Panc1 (cell line): Measurements from ENCODE around the gene AK8.

Experiments used
- SIN3A ChIP-seq: IDR thresholded peaks from 2 replicates; pipeline ENCODE4 v1.6.1; 2012; ENCODE audit warnings: low read depth, mild to moderate bottlenecking, low read length, moderate library complexity, borderline replicate concordance; ENCODE audit not compliant: insufficient read depth
- TCF7L2 ChIP-seq: IDR thresholded peaks from 2 replicates; pipeline ENCODE4 v1.6.1; 2011; ENCODE audit warnings: mild to moderate bottlenecking, low read depth, low read length, inconsistent platforms
- TF ChIP-seq, protein P1 (sequence below): fragments of 450-650 bp; IDR thresholded peaks from 2 replicates; pipeline ENCODE4 v1.5.1; 2017; ENCODE audit warnings: mild to moderate bottlenecking

DNA sequence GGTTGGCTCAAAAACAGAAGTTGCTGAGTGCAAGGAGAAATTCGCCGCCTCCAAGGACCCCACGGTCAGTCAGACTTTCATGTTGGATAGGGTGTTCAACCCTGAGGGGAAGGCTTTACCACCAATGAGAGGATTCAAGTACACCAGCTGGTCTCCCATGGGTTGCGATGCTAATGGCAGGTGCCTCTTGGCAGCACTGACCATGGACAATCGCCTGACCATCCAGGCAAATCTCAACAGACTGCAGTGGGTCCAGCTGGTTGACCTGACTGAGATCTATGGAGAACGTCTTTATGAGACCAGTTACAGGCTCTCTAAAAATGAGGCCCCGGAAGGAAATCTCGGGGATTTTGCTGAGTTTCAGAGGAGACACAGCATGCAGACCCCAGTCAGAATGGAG, 200.1 kb downstream of the AK8 start:
- TF ChIP-seq, protein P1, sequence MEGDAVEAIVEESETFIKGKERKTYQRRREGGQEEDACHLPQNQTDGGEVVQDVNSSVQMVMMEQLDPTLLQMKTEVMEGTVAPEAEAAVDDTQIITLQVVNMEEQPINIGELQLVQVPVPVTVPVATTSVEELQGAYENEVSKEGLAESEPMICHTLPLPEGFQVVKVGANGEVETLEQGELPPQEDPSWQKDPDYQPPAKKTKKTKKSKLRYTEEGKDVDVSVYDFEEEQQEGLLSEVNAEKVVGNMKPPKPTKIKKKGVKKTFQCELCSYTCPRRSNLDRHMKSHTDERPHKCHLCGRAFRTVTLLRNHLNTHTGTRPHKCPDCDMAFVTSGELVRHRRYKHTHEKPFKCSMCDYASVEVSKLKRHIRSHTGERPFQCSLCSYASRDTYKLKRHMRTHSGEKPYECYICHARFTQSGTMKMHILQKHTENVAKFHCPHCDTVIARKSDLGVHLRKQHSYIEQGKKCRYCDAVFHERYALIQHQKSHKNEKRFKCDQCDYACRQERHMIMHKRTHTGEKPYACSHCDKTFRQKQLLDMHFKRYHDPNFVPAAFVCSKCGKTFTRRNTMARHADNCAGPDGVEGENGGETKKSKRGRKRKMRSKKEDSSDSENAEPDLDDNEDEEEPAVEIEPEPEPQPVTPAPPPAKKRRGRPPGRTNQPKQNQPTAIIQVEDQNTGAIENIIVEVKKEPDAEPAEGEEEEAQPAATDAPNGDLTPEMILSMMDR: no peak
- TF ChIP-seq TCF7L2: no peak
- no peak for TF ChIP-seq SIN3A
